SH-SY5Y (cell line): ENCODE results near the gene PCBP4.

Experiments used
- GATA2 ChIP-seq: IDR thresholded peaks from 2 replicates; pipeline ENCODE4 v1.6.1; 2011; ENCODE audit warnings: mild to moderate bottlenecking, low read depth, low read length
- GATA3 ChIP-seq: IDR thresholded peaks from 2 replicates; pipeline ENCODE4 v1.6.1; 2011; ENCODE audit warnings: low read depth, mild to moderate bottlenecking, low read length, moderate library complexity

Gene PCBP4

GRCh38 chr3:51935886-51936755, 31.1 kb downstream of the PCBP4 start:
- no peak for TF ChIP-seq GATA2
- no peak for TF ChIP-seq GATA3

GRCh38 chr3:51934991-51935885, 32.0 kb downstream of the PCBP4 start:
- TF ChIP-seq GATA3 (no peak), GATA2 (no peak)

- TF ChIP-seq GATA2, result no peak
- TF ChIP-seq GATA3, result no peak
Measured at GRCh38 chr3:51934139-51934850, 33.0 kb downstream of the PCBP4 start.

- no peak for TF ChIP-seq GATA2
- no peak for TF ChIP-seq GATA3
Measured at GRCh38 chr3:51933471-51934138, 33.6 kb downstream of the PCBP4 start.

GRCh38 chr3:51932471-51933370, 34.5 kb downstream of the PCBP4 start:
- TF ChIP-seq GATA3 (no peak), GATA2 (no peak)

GRCh38 chr3:51931756-51932155, 35.5 kb downstream of the PCBP4 start:
- TF ChIP-seq GATA2 (no peak), GATA3 (no peak)

- no peak for TF ChIP-seq GATA3
Measured at GRCh38 chr3:51930439-51930838, 36.8 kb downstream of the PCBP4 start.

- TF ChIP-seq GATA2 (no peak), GATA3 (no peak)
Measured at GRCh38 chr3:51929420-51930003, 37.7 kb downstream of the PCBP4 start.

GRCh38 chr3:51928438-51928837, 38.8 kb downstream of the PCBP4 start:
- TF ChIP-seq GATA2 (no peak), GATA3 (no peak)

GRCh38 chr3:51927061-51927977, 39.9 kb downstream of the PCBP4 start:
- TF ChIP-seq GATA3, result no peak

GRCh38 chr3:51921081-51921578, 46.1 kb downstream of the PCBP4 start:
- no peak for TF ChIP-seq GATA2

GRCh38 chr3:51916418-51916817, 50.8 kb downstream of the PCBP4 start:
- TF ChIP-seq GATA3 (no peak), GATA2 (no peak)
